ENCODE measurements around the gene NDUFA3.
"Not testable (repeated sequence)": the region's sequence is repeated elsewhere in the genome, so short reads cannot be mapped to it uniquely, and the experiment has no call there.

NDUFA3 gene

GRCh38 chr19:54102421-54103169 lies at the start of gene NDUFA3:
Gene NDUFA3, plus strand, starts transcription at chr19:54102855. Its CDS starts 24 bp downstream, at chr19:54102879.
- DNase-seq, result peak; percentile 94

- DNase-seq, result no peak
Measured at GRCh38 chr19:54062643-54063042, 40.0 kb upstream of the NDUFA3 start.

GRCh38 chr19:54063350-54064116 lies 39.1 kb upstream of the NDUFA3 start, which contains the start of gene VSTM1:
Gene VSTM1, minus strand, starts transcription at chr19:54063897. Its CDS starts 120 bp downstream, at chr19:54063777.
- DNase-seq, result no peak

GRCh38 chr19:54069470-54069869 lies 33.2 kb upstream of the NDUFA3 start:
- DNase-seq, result no peak

- DNase-seq, result no peak
Measured at GRCh38 chr19:54073829-54074228, 28.8 kb upstream of the NDUFA3 start.

- no peak for DNase-seq
Measured at GRCh38 chr19:54074851-54075250, 27.8 kb upstream of the NDUFA3 start.

- DNase-seq, result no peak
Measured at GRCh38 chr19:54077334-54077733, 25.3 kb upstream of the NDUFA3 start.

- no peak for DNase-seq
Measured at GRCh38 chr19:54081032-54081431, 21.6 kb upstream of the NDUFA3 start, which contains the start of gene TARM1. Gene TARM1, minus strand, starts transcription at chr19:54081365. Its CDS starts 25 bp downstream, at chr19:54081340.

GRCh38 chr19:54084410-54084809 lies 18.2 kb upstream of the NDUFA3 start:
- DNase-seq, result no peak

- DNase-seq, result no peak
Measured at GRCh38 chr19:54094426-54095000, 8.1 kb upstream of the NDUFA3 start.

- no peak for DNase-seq
Measured at GRCh38 chr19:54095136-54095858, 7.4 kb upstream of the NDUFA3 start.

- DNase-seq, result not testable (repeated sequence)
Measured at GRCh38 chr19:54095859-54096616, 6.6 kb upstream of the NDUFA3 start.

- DNase-seq, result no peak
Measured at GRCh38 chr19:54096617-54097106, 6.0 kb upstream of the NDUFA3 start.

- DNase-seq, result no peak
Measured at GRCh38 chr19:54099190-54099902, 3.3 kb upstream of the NDUFA3 start.

GRCh38 chr19:54099903-54100255 lies 2.8 kb upstream of the NDUFA3 start:
- DNase-seq, result not testable (repeated sequence)

GRCh38 chr19:54100561-54100960 lies 2.1 kb upstream of the NDUFA3 start, which contains the start of gene OSCAR:
Gene OSCAR, minus strand, starts transcription at chr19:54100803. Its CDS starts 11 bp downstream, at chr19:54100792.
- no peak for DNase-seq

GRCh38 chr19:54104998-54105715 lies 2.5 kb downstream of the NDUFA3 start:
- no peak for DNase-seq

- no peak for DNase-seq
Measured at GRCh38 chr19:54105796-54106195, 3.1 kb downstream of the NDUFA3 start.

GRCh38 chr19:54106716-54107115 lies 4.1 kb downstream of the NDUFA3 start:
- no peak for DNase-seq

- no peak for DNase-seq
Measured at GRCh38 chr19:54107876-54108490, 5.3 kb downstream of the NDUFA3 start.

Measured in DMS 273 treated with DMSO at 0.1 percent for 48 hours (cell line).